Measurements from ENCODE around the gene SCCPDH.
"Not testable (repeated sequence)": the region's sequence is repeated elsewhere in the genome, so short reads cannot be mapped to it uniquely, and the experiment has no call there.

Gene SCCPDH

DNA sequence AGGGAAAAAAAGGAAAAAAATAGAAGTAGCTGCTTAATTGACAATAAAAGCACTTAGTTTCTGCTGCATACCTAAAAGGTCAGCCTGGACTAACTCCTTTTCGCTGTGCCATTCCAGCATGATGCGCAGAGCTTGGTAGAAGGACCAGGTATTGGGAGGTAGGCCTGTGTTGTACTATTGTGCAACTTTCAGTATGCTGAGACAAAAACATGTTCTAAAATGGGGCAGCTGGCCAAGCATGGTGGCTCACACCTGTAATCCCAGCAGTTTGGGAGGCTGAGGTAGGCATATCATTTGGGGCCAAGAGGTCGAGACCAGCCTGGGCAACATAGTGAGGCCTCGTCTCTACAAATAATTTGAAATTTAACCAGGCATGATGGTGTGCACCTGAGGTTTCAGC is 15.0 kb upstream of the SCCPDH start:
- Histone ChIP-seq H3K27me3 (ENCODE audit: insufficient read depth, poor library complexity, severe bottlenecking) (no peaks in the 10 kb centered on the region), H3K27ac (replicated peaks) (no peak overlapping the region; the same call in 1 of the 2 replicates), H3K4me3 (replicated peaks; ENCODE audit: insufficient read depth, low read length) (no peak overlapping the region)
- no peak for DNase-seq (ENCODE audit: low read depth in 1 of 2, low spot score in 1 of 2)
- TF ChIP-seq SPI1 (IDR thresholded peaks at IDR 0.05; ENCODE audit: borderline replicate concordance, low read depth) (no peak), POLR2AphosphoS5 (IDR thresholded peaks at IDR 0.05; ENCODE audit: low read depth) (no peak), GABPA (IDR thresholded peaks at IDR 0.05; ENCODE audit: low read depth) (no peak)
- TF ChIP-seq, protein P1, sequence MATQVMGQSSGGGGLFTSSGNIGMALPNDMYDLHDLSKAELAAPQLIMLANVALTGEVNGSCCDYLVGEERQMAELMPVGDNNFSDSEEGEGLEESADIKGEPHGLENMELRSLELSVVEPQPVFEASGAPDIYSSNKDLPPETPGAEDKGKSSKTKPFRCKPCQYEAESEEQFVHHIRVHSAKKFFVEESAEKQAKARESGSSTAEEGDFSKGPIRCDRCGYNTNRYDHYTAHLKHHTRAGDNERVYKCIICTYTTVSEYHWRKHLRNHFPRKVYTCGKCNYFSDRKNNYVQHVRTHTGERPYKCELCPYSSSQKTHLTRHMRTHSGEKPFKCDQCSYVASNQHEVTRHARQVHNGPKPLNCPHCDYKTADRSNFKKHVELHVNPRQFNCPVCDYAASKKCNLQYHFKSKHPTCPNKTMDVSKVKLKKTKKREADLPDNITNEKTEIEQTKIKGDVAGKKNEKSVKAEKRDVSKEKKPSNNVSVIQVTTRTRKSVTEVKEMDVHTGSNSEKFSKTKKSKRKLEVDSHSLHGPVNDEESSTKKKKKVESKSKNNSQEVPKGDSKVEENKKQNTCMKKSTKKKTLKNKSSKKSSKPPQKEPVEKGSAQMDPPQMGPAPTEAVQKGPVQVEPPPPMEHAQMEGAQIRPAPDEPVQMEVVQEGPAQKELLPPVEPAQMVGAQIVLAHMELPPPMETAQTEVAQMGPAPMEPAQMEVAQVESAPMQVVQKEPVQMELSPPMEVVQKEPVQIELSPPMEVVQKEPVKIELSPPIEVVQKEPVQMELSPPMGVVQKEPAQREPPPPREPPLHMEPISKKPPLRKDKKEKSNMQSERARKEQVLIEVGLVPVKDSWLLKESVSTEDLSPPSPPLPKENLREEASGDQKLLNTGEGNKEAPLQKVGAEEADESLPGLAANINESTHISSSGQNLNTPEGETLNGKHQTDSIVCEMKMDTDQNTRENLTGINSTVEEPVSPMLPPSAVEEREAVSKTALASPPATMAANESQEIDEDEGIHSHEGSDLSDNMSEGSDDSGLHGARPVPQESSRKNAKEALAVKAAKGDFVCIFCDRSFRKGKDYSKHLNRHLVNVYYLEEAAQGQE (IDR thresholded peaks at IDR 0.05; ENCODE audit: insufficient replicate concordance, low read depth) = no peak
- TF ChIP-seq, protein P2, sequence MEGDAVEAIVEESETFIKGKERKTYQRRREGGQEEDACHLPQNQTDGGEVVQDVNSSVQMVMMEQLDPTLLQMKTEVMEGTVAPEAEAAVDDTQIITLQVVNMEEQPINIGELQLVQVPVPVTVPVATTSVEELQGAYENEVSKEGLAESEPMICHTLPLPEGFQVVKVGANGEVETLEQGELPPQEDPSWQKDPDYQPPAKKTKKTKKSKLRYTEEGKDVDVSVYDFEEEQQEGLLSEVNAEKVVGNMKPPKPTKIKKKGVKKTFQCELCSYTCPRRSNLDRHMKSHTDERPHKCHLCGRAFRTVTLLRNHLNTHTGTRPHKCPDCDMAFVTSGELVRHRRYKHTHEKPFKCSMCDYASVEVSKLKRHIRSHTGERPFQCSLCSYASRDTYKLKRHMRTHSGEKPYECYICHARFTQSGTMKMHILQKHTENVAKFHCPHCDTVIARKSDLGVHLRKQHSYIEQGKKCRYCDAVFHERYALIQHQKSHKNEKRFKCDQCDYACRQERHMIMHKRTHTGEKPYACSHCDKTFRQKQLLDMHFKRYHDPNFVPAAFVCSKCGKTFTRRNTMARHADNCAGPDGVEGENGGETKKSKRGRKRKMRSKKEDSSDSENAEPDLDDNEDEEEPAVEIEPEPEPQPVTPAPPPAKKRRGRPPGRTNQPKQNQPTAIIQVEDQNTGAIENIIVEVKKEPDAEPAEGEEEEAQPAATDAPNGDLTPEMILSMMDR (IDR thresholded peaks at IDR 0.05; ENCODE audit: insufficient read depth, low read length) = no peak

DNA sequence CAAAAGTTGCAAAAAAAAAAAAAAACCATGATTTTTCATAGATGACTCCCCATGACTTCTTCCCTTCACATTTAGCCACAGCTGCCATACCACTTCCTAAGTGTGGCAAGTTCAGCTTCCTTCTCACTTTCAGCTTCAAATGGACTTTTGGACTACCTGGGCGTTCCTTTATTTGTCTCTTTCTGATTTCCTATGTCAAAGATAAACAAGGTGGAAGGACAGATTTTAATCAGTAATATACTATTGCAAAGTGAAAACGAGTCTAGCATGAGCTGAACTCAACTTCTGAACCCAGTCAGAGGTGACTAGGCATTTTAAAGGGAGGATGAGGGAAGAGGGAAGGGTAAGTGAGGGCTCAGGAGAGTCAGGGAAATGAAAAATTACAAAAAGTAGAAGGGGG is 14.4 kb upstream of the SCCPDH start:
- peak in 1 of 2 experiments; percentile 70 for DNase-seq (ENCODE audit: low read depth in 1 of 2, low spot score in 1 of 2)
- peak overlapping the region; percentile 31; the same call in 1 of the 2 replicates for H3K27ac ChIP-seq (replicated peaks)
- no peaks in the 10 kb centered on the region for H3K27me3 ChIP-seq (ENCODE audit: insufficient read depth, poor library complexity, severe bottlenecking)
- TF ChIP-seq, protein P1 (IDR thresholded peaks at IDR 0.05; ENCODE audit: insufficient replicate concordance, low read depth) = no peak
- TF ChIP-seq SPI1 (IDR thresholded peaks at IDR 0.05; ENCODE audit: borderline replicate concordance, low read depth) = peak; percentile 44; the same call in 1 of the 2 replicates
- H3K4me3 ChIP-seq (replicated peaks; ENCODE audit: insufficient read depth, low read length) = no peak overlapping the region

DNA sequence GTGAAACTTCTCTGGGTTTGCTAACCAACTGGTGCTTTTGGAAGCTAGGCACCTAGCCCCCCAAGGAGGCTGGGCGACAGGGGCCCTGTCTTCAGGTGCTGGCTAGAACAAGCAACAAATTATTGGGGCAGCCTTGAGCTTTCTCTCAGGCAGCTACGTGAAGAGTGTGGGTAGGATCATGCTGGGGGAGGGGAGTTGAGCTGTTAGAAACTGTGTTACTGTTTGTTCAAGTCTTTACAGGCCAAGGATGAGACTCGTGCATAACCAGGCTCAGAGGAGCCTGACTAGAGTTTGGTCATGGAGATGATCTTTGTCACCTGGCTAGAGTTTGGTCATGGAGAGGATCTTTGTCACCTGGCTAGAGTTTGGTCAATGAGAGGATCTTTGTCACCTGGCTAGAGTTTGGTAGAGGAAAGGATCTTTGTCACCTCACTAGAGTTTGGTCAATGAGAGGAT is 12.6 kb upstream of the SCCPDH start:
- no peak for DNase-seq (ENCODE audit: low read depth in 1 of 2, low spot score in 1 of 2)
- H3K4me3 ChIP-seq (replicated peaks; ENCODE audit: insufficient read depth, low read length) = no peak overlapping the region
- TF ChIP-seq, protein P2 (IDR thresholded peaks at IDR 0.05; ENCODE audit: insufficient read depth, low read length) = no peak
- no peak for TF ChIP-seq GABPA (IDR thresholded peaks at IDR 0.05; ENCODE audit: low read depth)
- TF ChIP-seq, protein P1 (IDR thresholded peaks at IDR 0.05; ENCODE audit: insufficient replicate concordance, low read depth) = no peak
- no peak for TF ChIP-seq POLR2AphosphoS5 (IDR thresholded peaks at IDR 0.05; ENCODE audit: low read depth)
- no peak for TF ChIP-seq SPI1 (IDR thresholded peaks at IDR 0.05; ENCODE audit: borderline replicate concordance, low read depth)
- no peak overlapping the region for H3K27ac ChIP-seq (replicated peaks)
- no peaks in the 10 kb centered on the region for H3K27me3 ChIP-seq (ENCODE audit: insufficient read depth, poor library complexity, severe bottlenecking)

DNA sequence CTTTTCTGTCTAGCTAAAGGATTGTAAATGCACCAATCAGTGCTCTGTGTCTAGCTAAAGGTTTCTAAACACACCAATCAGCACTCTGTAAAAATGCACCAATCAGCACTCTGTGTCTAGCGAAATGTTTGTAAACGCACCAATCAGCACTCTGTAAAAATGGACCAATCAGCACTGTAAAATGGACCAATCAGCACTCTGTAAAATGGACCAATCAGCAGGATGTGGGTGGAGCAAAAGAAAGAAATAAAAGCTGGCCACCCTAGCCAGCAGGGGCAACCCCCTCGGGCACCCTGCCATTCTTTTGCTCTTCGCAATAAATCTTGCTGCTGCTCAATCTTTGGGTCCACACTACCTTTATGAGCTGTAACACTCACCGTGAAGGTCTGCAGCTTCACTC is 11.8 kb upstream of the SCCPDH start:
- not testable (repeated sequence) for DNase-seq (ENCODE audit: low read depth in 1 of 2, low spot score in 1 of 2); H3K4me3 ChIP-seq (replicated peaks; ENCODE audit: insufficient read depth, low read length); H3K27me3 ChIP-seq (ENCODE audit: insufficient read depth, poor library complexity, severe bottlenecking); H3K27ac ChIP-seq (replicated peaks)

DNA sequence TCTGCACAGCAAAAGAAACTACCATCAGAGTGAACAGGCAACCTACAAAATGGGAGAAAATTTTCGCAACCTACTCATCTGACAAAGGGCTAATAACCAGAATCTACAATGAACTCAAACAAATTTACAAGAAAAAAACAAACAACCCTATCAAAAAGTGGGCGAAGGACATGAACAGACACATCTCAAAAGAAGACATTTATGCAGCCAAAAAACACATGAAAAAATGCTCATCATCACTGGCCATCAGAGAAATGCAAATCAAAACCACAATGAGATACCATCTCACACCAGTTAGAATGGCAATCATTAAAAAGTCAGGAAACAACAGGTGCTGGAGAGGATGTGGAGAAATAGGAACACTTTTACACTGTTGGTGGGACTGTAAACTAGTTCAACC is 4.8 kb upstream of the SCCPDH start:
- H3K27me3 ChIP-seq (ENCODE audit: insufficient read depth, poor library complexity, severe bottlenecking); H3K27ac ChIP-seq (replicated peaks); DNase-seq (ENCODE audit: low read depth in 1 of 2, low spot score in 1 of 2); H3K4me3 ChIP-seq (replicated peaks; ENCODE audit: insufficient read depth, low read length): not testable (repeated sequence)

DNA sequence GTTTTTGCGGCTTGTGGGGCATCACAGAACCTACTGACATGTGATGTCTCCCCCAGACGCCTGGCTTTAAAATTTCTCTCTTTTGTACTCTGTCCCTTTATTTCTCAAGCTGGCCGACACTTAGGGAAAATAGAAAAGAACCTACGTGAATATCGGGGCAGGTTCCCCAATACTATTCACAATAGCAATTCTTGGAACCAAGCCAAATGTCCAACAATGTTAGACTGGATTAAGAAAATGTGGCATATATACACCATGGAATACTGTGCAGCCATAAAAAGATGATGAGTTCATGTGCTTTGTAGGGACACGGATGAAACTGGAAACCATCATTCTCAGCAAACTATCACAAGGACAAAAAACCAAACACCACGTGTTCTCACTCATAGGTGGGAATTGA is 3.4 kb upstream of the SCCPDH start:
- not testable (repeated sequence) for DNase-seq (ENCODE audit: low read depth in 1 of 2, low spot score in 1 of 2); H3K27ac ChIP-seq (replicated peaks); H3K4me3 ChIP-seq (replicated peaks; ENCODE audit: insufficient read depth, low read length); H3K27me3 ChIP-seq (ENCODE audit: insufficient read depth, poor library complexity, severe bottlenecking)

All from HL-60 (cell line).